ENCODE measurements around the gene IPO4. TPM values are rescaled to one million over a fixed set of nuclear protein-coding genes. Genes with fewer than 3 reads are reported as not detected.

Gene IPO4
- total and polyA plus RNA-seq, 10 of the 15 experiments (the other 5 are each of a cell fraction or from before 2014, with no cell fraction given) = 7.8 to 139 (median 37.6) TPM

- ChIA-PET RAD21 (ENCODE audit: unreplicated experiment) (interaction anchor here (1.0 to 1.1 kb wide), 2 partner anchors 10 kb away, joined by 4 to 5 read pairs; partner anchors contain the start of gene IRF9), SMC1A (ENCODE audit: uncharacterized antibody, unreplicated experiment) (interaction anchor here (0.6 to 1.6 kb wide), 4 partner anchors 10 to 76 kb away, joined by 3 to 9 read pairs (median 3); partner anchors contain the start of genes IRF9, PSME2 and RNF31), CTCF (interaction anchor here (1.1 to 2.2 kb wide), 6 partner anchors 10 to 162 kb away, joined by 3 to 18 read pairs (median 3); partner anchors contain the start of genes DHRS1, IPO4, IRF9 and MDP1), POLR2A (interaction anchor here (0.7 to 2.8 kb wide), 10 partner anchors 9 to 80 kb away, joined by 3 to 11 read pairs (median 7); partner anchors contain the start of genes CHMP4A, IPO4, IRF9 and PSME2)
- H3K79me2 ChIP-seq (ENCODE audit: control insufficient read depth, insufficient read depth, low read length) = peaks cover 6% of the 10 kb centered on the region
- 15% methylated on average over 59 of the region's 63 CpGs for WGBS (ENCODE audit: insufficient coverage, insufficient replicate concordance, low lambda C conversion rate, missing lambda C conversion rate)
- peaks cover 1 to 14% of the 10 kb centered on the region in 2 experiments for H3K36me3 ChIP-seq (ENCODE audit: control insufficient read depth in 2 of 2, insufficient read depth in 2 of 2, low read length in 1 of 2)
- H3K27me3 ChIP-seq (replicated peaks in 1 of 2; ENCODE audit: control insufficient read depth in 2 of 2, insufficient read depth in 2 of 2, low read length in 1 of 2) = no peaks in the 10 kb centered on the region
- intact Hi-C loops (cut with micrococcal nuclease; ENCODE audit: unreplicated experiment) (loop anchor here (2.0 kb wide), 1 partner anchor 57 kb away; the partner anchor contains the start of genes DCAF11 and NRL), in situ Hi-C loops (cut with MboI) (no loop called here)
- peak within 1 kb of the TSS; percentile 68 for H3K27ac ChIP-seq (ENCODE audit: control insufficient read depth, insufficient read depth)
- FAIRE-seq (peak; percentile 81), ATAC-seq (peak; percentile 90), DNase-seq (ENCODE audit: low read depth, low spot score) (peak; percentile 82)
- no TSS peak for BruUV-seq (replicated peaks)
- no peaks in the 10 kb centered on the region for H3K9me3 ChIP-seq (replicated peaks; ENCODE audit: control insufficient read depth, insufficient read depth, low read length)
- peak within 1 kb of the TSS; percentile 72 for H3K4me2 ChIP-seq (ENCODE audit: control insufficient read depth, insufficient read depth)
- H2AFZ ChIP-seq (ENCODE audit: control insufficient read depth, low read depth, low read length) = no peak within 1 kb of the TSS; the same call in 1 of the 2 replicates
- peak within 1 kb of the TSS; percentile 69 for H3K9ac ChIP-seq (ENCODE audit: control insufficient read depth, insufficient read depth, low read length)
- no peaks in the 10 kb centered on the region for H3K4me1 ChIP-seq (ENCODE audit: control insufficient read depth, insufficient read depth, low read length)
- peak within 1 kb of the TSS; percentile 62 for H3K4me3 ChIP-seq
- H4K20me1 ChIP-seq (ENCODE audit: control insufficient read depth, insufficient read depth) = no peaks in the 10 kb centered on the region
- TF ChIP-seq ATF3 (IDR thresholded peaks at IDR 0.05; ENCODE audit: borderline replicate concordance, extremely low read depth, low read depth, low read length) (no peak), NFYB (IDR thresholded peaks at IDR 0.05; ENCODE audit: insufficient read depth, low read depth, low read length) (peak; percentile 92), PAX5 (IDR thresholded peaks at IDR 0.05; ENCODE audit: borderline replicate concordance, low read depth, low read length) (peak; percentile 25; the same call in 1 of the 2 replicates), KLF5 (IDR thresholded peaks at IDR 0.05; ENCODE audit: partially characterized antibody) (peak; percentile 35), GABPA (IDR thresholded peaks at IDR 0.05; ENCODE audit: low read depth) (no peak), RFX5 (IDR thresholded peaks at IDR 0.05; ENCODE audit: low read depth, low read length) (peak; percentile 87), FOS (IDR thresholded peaks at IDR 0.05; ENCODE audit: borderline replicate concordance, extremely low read depth, insufficient read length) (no peak), SP1 (IDR thresholded peaks at IDR 0.05; ENCODE audit: low read depth, low read length) (peak; percentile 82), ZBED1 (IDR thresholded peaks at IDR 0.05; ENCODE audit: borderline replicate concordance) (no peak; the same call in 1 of the 2 replicates), RCOR1 (conservative IDR thresholded peaks at IDR 0.05; ENCODE audit: low read depth, low read length) (no peak), MXI1 (IDR thresholded peaks at IDR 0.05; ENCODE audit: low read depth, low read length) (peak; percentile 52; the same call in 1 of the 2 replicates), BCL11A (IDR thresholded peaks at IDR 0.05; ENCODE audit: low read depth, low read length) (0 out of 2 replicates have a peak, but pooled peaks have one; percentile 32), ZNF24 (IDR thresholded peaks at IDR 0.05) (no peak), IRF4 (IDR thresholded peaks at IDR 0.05; ENCODE audit: low read depth, low read length) (no peak), POLR2A (IDR thresholded peaks at IDR 0.05; ENCODE audit: low read depth, low read length) (peak; percentile 76), DPF2 (IDR thresholded peaks at IDR 0.05) (no peak), PKNOX1 (IDR thresholded peaks at IDR 0.05) (peak; percentile 33), WRNIP1 (IDR thresholded peaks at IDR 0.05; ENCODE audit: borderline replicate concordance, low read depth, low read length) (no peak), POU2F2 (IDR thresholded peaks at IDR 0.05; ENCODE audit: borderline replicate concordance, low read depth, low read length) (0 out of 3 replicates have a peak, but pooled peaks have one; percentile 4), FOXK2 (IDR thresholded peaks at IDR 0.05) (peak; percentile 12; the same call in 1 of the 2 replicates), EGR1 (IDR thresholded peaks at IDR 0.05; ENCODE audit: borderline replicate concordance in 1 of 2, low read depth in 2 of 2, low read length in 2 of 2) (peak in 1 of 2 experiments; percentile 24; a peak in 1 of 3 replicates)
- TF ChIP-seq, protein P1, sequence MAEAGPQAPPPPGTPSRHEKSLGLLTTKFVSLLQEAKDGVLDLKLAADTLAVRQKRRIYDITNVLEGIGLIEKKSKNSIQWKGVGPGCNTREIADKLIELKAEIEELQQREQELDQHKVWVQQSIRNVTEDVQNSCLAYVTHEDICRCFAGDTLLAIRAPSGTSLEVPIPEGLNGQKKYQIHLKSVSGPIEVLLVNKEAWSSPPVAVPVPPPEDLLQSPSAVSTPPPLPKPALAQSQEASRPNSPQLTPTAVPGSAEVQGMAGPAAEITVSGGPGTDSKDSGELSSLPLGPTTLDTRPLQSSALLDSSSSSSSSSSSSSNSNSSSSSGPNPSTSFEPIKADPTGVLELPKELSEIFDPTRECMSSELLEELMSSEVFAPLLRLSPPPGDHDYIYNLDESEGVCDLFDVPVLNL (IDR thresholded peaks at IDR 0.05; ENCODE audit: low read depth, low read length) = peak; percentile 72
Measured at GRCh38 chr14:24171422-24172260, 17.0 kb downstream of the IPO4 start, which contains the start of gene REC8. REC8 (plus strand) TSS chr14:24172080; CDS start chr14:24172553, 473 bp downstream.

Data from GM12878 (cell line).